Measurements from ENCODE around the gene MTMR2. TPM values are rescaled to one million over a fixed set of nuclear protein-coding genes. Genes with fewer than 3 reads are reported as not detected.
"Not testable (repeated sequence)": the region's sequence is repeated elsewhere in the genome, so short reads cannot be mapped to it uniquely, and the experiment has no call there.

MTMR2 gene
- total RNA-seq, 1 donor from 2014 or later: 18.8 TPM

GRCh38 chr11:95863486-95864140, 60.3 kb downstream of the MTMR2 start:
- no peak overlapping the region for H3K27ac ChIP-seq (ENCODE audit: low read depth, low read length)
- H3K9ac ChIP-seq (ENCODE audit: low read depth in 1 of 3, low read length in 3 of 3): no peak overlapping the region
- H3K4me3 ChIP-seq (ENCODE audit: low read length in 3 of 3): no peak overlapping the region
- no peaks in the 10 kb centered on the region for H3K27me3 ChIP-seq (ENCODE audit: control insufficient read depth in 3 of 3, insufficient read depth in 3 of 3, low read length in 3 of 3)
- peaks cover 0 to 10% (median 7%) of the 10 kb centered on the region in 3 donors for H3K36me3 ChIP-seq (ENCODE audit: control insufficient read depth in 3 of 3, insufficient read depth in 3 of 3, low read length in 3 of 3)
- no peaks in the 10 kb centered on the region for H3K9me3 ChIP-seq (ENCODE audit: control insufficient read depth in 3 of 3, low read length in 3 of 3)
- no peaks in the 10 kb centered on the region for H3K4me1 ChIP-seq (ENCODE audit: control insufficient read depth in 3 of 3, insufficient read depth in 3 of 3, low read length in 3 of 3)

- H3K9ac ChIP-seq (ENCODE audit: low read depth in 1 of 3, low read length in 3 of 3); H3K4me1 ChIP-seq (ENCODE audit: control insufficient read depth in 3 of 3, insufficient read depth in 3 of 3, low read length in 3 of 3); H3K27me3 ChIP-seq (ENCODE audit: control insufficient read depth in 3 of 3, insufficient read depth in 3 of 3, low read length in 3 of 3); H3K4me3 ChIP-seq (ENCODE audit: low read length in 3 of 3); H3K27ac ChIP-seq (ENCODE audit: low read depth, low read length); H3K9me3 ChIP-seq (ENCODE audit: control insufficient read depth in 3 of 3, low read length in 3 of 3): not testable (repeated sequence)
- peaks cover 2 to 18% (median 10%) of the 10 kb centered on the region in 3 donors for H3K36me3 ChIP-seq (ENCODE audit: control insufficient read depth in 3 of 3, insufficient read depth in 3 of 3, low read length in 3 of 3)
Observed at GRCh38 chr11:95860024-95860423, 63.9 kb downstream of the MTMR2 start.

- H3K36me3 ChIP-seq (ENCODE audit: control insufficient read depth in 3 of 3, insufficient read depth in 3 of 3, low read length in 3 of 3): peaks cover 4 to 22% (median 11%) of the 10 kb centered on the region in 3 donors
- not testable (repeated sequence) for H3K9ac ChIP-seq (ENCODE audit: low read depth in 1 of 3, low read length in 3 of 3); H3K4me3 ChIP-seq (ENCODE audit: low read length in 3 of 3); H3K27me3 ChIP-seq (ENCODE audit: control insufficient read depth in 3 of 3, insufficient read depth in 3 of 3, low read length in 3 of 3); H3K27ac ChIP-seq (ENCODE audit: low read depth, low read length); H3K9me3 ChIP-seq (ENCODE audit: control insufficient read depth in 3 of 3, low read length in 3 of 3); H3K4me1 ChIP-seq (ENCODE audit: control insufficient read depth in 3 of 3, insufficient read depth in 3 of 3, low read length in 3 of 3)
Observed at GRCh38 chr11:95854362-95854761, 69.5 kb downstream of the MTMR2 start.

- Histone ChIP-seq H3K4me1 (ENCODE audit: control insufficient read depth in 3 of 3, insufficient read depth in 3 of 3, low read length in 3 of 3) (no peaks in the 10 kb centered on the region), H3K27ac (ENCODE audit: low read depth, low read length) (no peak overlapping the region), H3K36me3 (ENCODE audit: control insufficient read depth in 3 of 3, insufficient read depth in 3 of 3, low read length in 3 of 3) (peaks cover 4 to 26% (median 9%) of the 10 kb centered on the region in 3 donors), H3K9me3 (ENCODE audit: control insufficient read depth in 3 of 3, low read length in 3 of 3) (no peaks in the 10 kb centered on the region), H3K4me3 (ENCODE audit: low read length in 3 of 3) (no peak overlapping the region), H3K9ac (ENCODE audit: low read depth in 1 of 3, low read length in 3 of 3) (no peak overlapping the region), H3K27me3 (ENCODE audit: control insufficient read depth in 3 of 3, insufficient read depth in 3 of 3, low read length in 3 of 3) (no peaks in the 10 kb centered on the region)
Observed at GRCh38 chr11:95853862-95854261, 70.0 kb downstream of the MTMR2 start.

- Histone ChIP-seq H3K4me3 (ENCODE audit: low read length in 3 of 3) (no peak overlapping the region), H3K4me1 (ENCODE audit: control insufficient read depth in 3 of 3, insufficient read depth in 3 of 3, low read length in 3 of 3) (no peaks in the 10 kb centered on the region), H3K9me3 (ENCODE audit: control insufficient read depth in 3 of 3, low read length in 3 of 3) (no peaks in the 10 kb centered on the region), H3K27me3 (ENCODE audit: control insufficient read depth in 3 of 3, insufficient read depth in 3 of 3, low read length in 3 of 3) (no peaks in the 10 kb centered on the region), H3K27ac (ENCODE audit: low read depth, low read length) (no peak overlapping the region), H3K9ac (ENCODE audit: low read depth in 1 of 3, low read length in 3 of 3) (no peak overlapping the region), H3K36me3 (ENCODE audit: control insufficient read depth in 3 of 3, insufficient read depth in 3 of 3, low read length in 3 of 3) (peaks cover 4 to 27% (median 11%) of the 10 kb centered on the region in 3 donors)
Observed at GRCh38 chr11:95853138-95853537, 70.8 kb downstream of the MTMR2 start.

GRCh38 chr11:95850137-95850536, 73.8 kb downstream of the MTMR2 start:
- Histone ChIP-seq H3K4me1 (ENCODE audit: control insufficient read depth in 3 of 3, insufficient read depth in 3 of 3, low read length in 3 of 3) (no peaks in the 10 kb centered on the region), H3K27ac (ENCODE audit: low read depth, low read length) (no peak overlapping the region), H3K36me3 (ENCODE audit: control insufficient read depth in 3 of 3, insufficient read depth in 3 of 3, low read length in 3 of 3) (peaks cover 2 to 22% (median 14%) of the 10 kb centered on the region in 3 donors), H3K27me3 (ENCODE audit: control insufficient read depth in 3 of 3, insufficient read depth in 3 of 3, low read length in 3 of 3) (no peaks in the 10 kb centered on the region), H3K9ac (ENCODE audit: low read depth in 1 of 3, low read length in 3 of 3) (no peak overlapping the region), H3K4me3 (ENCODE audit: low read length in 3 of 3) (no peak overlapping the region), H3K9me3 (ENCODE audit: control insufficient read depth in 3 of 3, low read length in 3 of 3) (no peaks in the 10 kb centered on the region)

GRCh38 chr11:95849087-95849825, 74.7 kb downstream of the MTMR2 start:
- no peak overlapping the region for H3K9ac ChIP-seq (ENCODE audit: low read depth in 1 of 3, low read length in 3 of 3)
- no peaks in the 10 kb centered on the region for H3K27me3 ChIP-seq (ENCODE audit: control insufficient read depth in 3 of 3, insufficient read depth in 3 of 3, low read length in 3 of 3)
- H3K27ac ChIP-seq (ENCODE audit: low read depth, low read length): no peak overlapping the region
- H3K9me3 ChIP-seq (ENCODE audit: control insufficient read depth in 3 of 3, low read length in 3 of 3): no peaks in the 10 kb centered on the region
- H3K36me3 ChIP-seq (ENCODE audit: control insufficient read depth in 3 of 3, insufficient read depth in 3 of 3, low read length in 3 of 3): peaks cover 2 to 26% (median 20%) of the 10 kb centered on the region in 3 donors
- no peak overlapping the region for H3K4me3 ChIP-seq (ENCODE audit: low read length in 3 of 3)
- no peaks in the 10 kb centered on the region for H3K4me1 ChIP-seq (ENCODE audit: control insufficient read depth in 3 of 3, insufficient read depth in 3 of 3, low read length in 3 of 3)

- no peak overlapping the region for H3K27ac ChIP-seq (ENCODE audit: low read depth, low read length)
- peaks cover 0 to 30% (median 21%) of the 10 kb centered on the region in 3 donors for H3K36me3 ChIP-seq (ENCODE audit: control insufficient read depth in 3 of 3, insufficient read depth in 3 of 3, low read length in 3 of 3)
- H3K9ac ChIP-seq (ENCODE audit: low read depth in 1 of 3, low read length in 3 of 3): no peak overlapping the region
- H3K9me3 ChIP-seq (ENCODE audit: control insufficient read depth in 3 of 3, low read length in 3 of 3): no peaks in the 10 kb centered on the region
- no peaks in the 10 kb centered on the region for H3K27me3 ChIP-seq (ENCODE audit: control insufficient read depth in 3 of 3, insufficient read depth in 3 of 3, low read length in 3 of 3)
- no peak overlapping the region for H3K4me3 ChIP-seq (ENCODE audit: low read length in 3 of 3)
- H3K4me1 ChIP-seq (ENCODE audit: control insufficient read depth in 3 of 3, insufficient read depth in 3 of 3, low read length in 3 of 3): no peaks in the 10 kb centered on the region
Observed at GRCh38 chr11:95845167-95845566, 78.7 kb downstream of the MTMR2 start.

GRCh38 chr11:95835768-95836488, 88.0 kb downstream of the MTMR2 start:
- peaks cover 0 to 5% (median 0%) of the 10 kb centered on the region in 3 donors for H3K4me1 ChIP-seq (ENCODE audit: control insufficient read depth in 3 of 3, insufficient read depth in 3 of 3, low read length in 3 of 3)
- peaks cover 7 to 46% (median 15%) of the 10 kb centered on the region in 3 donors for H3K36me3 ChIP-seq (ENCODE audit: control insufficient read depth in 3 of 3, insufficient read depth in 3 of 3, low read length in 3 of 3)
- no peak overlapping the region for H3K9ac ChIP-seq (ENCODE audit: low read depth in 1 of 3, low read length in 3 of 3)
- H3K9me3 ChIP-seq (ENCODE audit: control insufficient read depth in 3 of 3, low read length in 3 of 3): no peaks in the 10 kb centered on the region
- no peaks in the 10 kb centered on the region for H3K27me3 ChIP-seq (ENCODE audit: control insufficient read depth in 3 of 3, insufficient read depth in 3 of 3, low read length in 3 of 3)
- no peak overlapping the region for H3K4me3 ChIP-seq (ENCODE audit: low read length in 3 of 3)
- H3K27ac ChIP-seq (ENCODE audit: low read depth, low read length): peak overlapping the region; percentile 51

GRCh38 chr11:95835351-95835750, 88.6 kb downstream of the MTMR2 start:
- no peak overlapping the region for H3K27ac ChIP-seq (ENCODE audit: low read depth, low read length)
- no peaks in the 10 kb centered on the region for H3K27me3 ChIP-seq (ENCODE audit: control insufficient read depth in 3 of 3, insufficient read depth in 3 of 3, low read length in 3 of 3)
- peaks cover 0 to 5% (median 0%) of the 10 kb centered on the region in 3 donors for H3K4me1 ChIP-seq (ENCODE audit: control insufficient read depth in 3 of 3, insufficient read depth in 3 of 3, low read length in 3 of 3)
- no peak overlapping the region for H3K9ac ChIP-seq (ENCODE audit: low read depth in 1 of 3, low read length in 3 of 3)
- no peaks in the 10 kb centered on the region for H3K9me3 ChIP-seq (ENCODE audit: control insufficient read depth in 3 of 3, low read length in 3 of 3)
- peaks cover 7 to 47% (median 15%) of the 10 kb centered on the region in 3 donors for H3K36me3 ChIP-seq (ENCODE audit: control insufficient read depth in 3 of 3, insufficient read depth in 3 of 3, low read length in 3 of 3)
- H3K4me3 ChIP-seq (ENCODE audit: low read length in 3 of 3): no peak overlapping the region
